Measurements from ENCODE around the gene TUBB.

TUBB gene

GRCh38 chr6:30719791-30720737 is at the start of gene TUBB:
Gene TUBB, plus strand, starts transcription at chr6:30720352. Its CDS starts 155 bp downstream, at chr6:30720507.
- DNase-seq: peak; percentile 94

- DNase-seq: no peak
Observed at GRCh38 chr6:30670760-30671527, 49.2 kb upstream of the TUBB start.

DNA sequence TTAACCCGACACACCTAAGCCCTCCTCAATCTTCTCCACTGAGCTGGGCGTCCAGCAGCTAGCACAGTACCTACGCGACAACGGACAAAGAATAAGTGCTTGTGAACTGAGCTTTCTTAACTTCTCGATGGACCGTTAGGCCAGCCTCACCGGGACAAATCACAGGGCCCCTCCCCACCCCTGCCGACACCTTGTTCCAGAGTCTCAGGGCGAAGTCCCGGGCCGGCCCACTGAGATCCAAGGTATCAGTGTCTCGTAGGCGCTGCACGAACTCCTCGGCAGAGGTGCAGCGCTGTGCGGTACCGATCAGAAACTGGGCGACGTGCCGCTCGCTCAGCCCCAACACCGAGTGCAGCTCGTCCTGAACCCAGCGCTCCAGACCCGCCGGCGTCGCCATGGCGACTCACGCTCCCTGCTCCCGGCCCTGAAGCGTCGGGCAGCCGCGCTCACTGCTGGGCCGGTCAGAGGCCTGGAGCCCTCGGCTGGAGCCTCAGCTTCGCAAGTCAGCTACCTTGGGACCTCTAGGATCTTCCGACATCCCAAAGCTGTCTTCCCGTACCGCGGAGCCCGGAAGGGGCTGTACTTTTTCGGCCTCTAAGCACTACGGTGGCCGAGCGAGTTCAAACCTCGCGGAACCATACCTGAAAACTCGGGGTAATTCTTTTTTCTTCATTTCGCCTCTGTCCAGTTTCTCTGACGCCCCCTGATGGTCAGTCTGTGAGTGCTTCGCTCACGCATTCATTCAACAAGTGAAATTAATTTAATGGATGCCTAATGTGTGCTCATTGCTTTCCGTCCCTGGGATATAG is 47.5 kb upstream of the TUBB start, which contains the start of gene DHX16:
TSS of gene DHX16 (minus strand) at position 562 of the 809 bp plus-strand sequence. CDS start at position 397, 165 bp downstream.
- DNase-seq: peak; percentile 89

- DNase-seq: no peak
Observed at GRCh38 chr6:30676660-30677285, 43.4 kb upstream of the TUBB start.

- DNase-seq: peak; percentile 95
Observed at GRCh38 chr6:30678964-30679726, 41.0 kb upstream of the TUBB start.

DNA sequence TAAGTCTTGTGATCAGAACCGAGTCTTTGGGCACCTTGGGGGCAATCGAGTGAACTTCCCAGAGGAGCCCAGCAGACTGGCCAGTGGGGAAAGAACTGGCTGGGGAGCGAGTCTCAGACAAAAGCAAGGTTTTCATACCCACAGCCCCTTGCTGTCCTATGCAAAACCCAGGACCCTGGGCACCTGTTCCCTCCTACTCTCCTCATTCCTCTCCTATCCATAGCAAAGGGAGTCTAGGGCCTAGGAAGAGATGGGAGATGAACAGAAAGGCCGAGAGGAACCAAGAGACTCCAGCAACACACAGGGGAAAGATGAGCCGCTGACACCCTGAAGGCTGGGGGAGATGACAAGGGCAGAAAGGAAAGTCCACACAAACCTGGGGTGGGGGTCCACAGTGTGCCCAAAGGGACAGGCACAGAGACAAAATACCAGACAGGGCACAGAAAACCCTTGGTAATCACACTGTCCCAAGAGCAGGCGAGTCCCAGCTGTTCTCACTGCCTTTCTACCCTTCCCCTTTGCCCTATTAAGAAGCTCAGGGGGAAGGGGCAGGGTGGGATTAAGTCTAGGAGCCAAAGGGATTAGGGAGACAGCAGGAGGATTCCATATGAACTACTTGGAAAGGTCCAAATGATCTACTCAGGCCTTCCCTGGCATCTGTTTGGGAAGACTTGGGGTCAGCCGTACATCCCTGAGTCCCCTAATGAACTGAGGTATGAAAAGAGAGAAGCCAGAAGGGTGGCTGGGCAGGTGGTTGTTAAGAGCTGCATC is 40.2 kb upstream of the TUBB start:
- DNase-seq: peak; percentile 6

GRCh38 chr6:30681766-30682142 is 38.4 kb upstream of the TUBB start:
- DNase-seq: peak; percentile 11

- DNase-seq: peak; percentile 79
Observed at GRCh38 chr6:30682143-30683117, 37.7 kb upstream of the TUBB start.

DNA sequence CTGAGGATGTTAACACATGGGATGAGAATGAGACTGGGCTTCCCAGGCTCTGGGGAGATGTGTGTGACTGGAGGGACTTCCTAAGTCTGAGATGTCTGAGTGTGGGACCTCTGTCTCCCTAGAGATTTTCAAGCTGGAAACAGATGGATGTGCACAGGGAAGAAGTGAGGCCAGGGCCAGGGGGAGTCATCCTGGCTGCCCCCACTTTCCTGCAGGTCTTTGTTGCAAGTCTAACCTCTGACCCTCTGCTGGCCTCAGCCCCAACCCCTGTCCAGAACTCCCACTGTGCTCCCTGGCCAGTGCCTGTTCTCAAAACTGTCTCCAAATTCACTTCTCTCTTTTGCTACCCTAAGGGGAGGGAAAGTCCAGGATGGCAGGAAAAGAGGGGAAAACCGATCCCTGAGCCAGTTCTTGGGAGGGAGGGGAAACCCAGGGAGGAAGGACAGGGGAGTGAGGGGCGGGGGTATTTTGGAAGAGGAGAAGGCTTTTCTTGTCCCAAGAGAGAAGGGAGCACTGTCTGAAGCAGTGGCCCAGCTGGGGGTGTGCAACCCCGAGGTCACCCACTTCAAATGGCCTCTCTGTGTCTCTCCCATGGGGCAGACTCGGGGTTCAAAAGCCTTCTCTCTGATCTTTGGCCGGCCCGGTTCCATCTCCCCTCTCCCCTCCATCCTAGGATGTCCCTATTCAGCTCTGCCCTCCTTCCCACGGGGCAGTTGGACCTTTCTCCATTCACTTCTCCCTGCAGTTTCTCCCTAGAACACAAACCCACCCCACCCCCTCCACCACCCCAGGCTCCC is 36.8 kb upstream of the TUBB start:
- DNase-seq: no peak

DNA sequence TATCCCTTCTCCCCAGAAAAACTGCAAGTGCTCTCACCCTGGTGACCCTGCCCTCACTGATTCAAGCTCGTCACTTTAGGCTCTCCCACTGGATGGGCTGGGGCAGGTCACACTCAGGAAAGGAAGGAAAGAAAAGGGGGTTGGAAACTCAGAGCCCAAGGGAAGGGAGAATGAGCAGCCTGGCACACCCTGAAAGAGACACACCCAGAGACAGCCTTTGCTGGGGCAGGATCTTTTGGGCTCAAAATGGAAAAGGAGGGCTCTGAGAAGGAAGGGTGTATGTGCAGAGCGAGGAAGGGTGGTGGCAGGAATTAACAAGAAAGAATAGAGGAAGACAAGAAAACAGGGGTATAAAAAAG is 36.2 kb upstream of the TUBB start:
- DNase-seq: no peak

- peak; percentile 62 for DNase-seq
Observed at GRCh38 chr6:30684386-30685156, 35.6 kb upstream of the TUBB start.

DNA sequence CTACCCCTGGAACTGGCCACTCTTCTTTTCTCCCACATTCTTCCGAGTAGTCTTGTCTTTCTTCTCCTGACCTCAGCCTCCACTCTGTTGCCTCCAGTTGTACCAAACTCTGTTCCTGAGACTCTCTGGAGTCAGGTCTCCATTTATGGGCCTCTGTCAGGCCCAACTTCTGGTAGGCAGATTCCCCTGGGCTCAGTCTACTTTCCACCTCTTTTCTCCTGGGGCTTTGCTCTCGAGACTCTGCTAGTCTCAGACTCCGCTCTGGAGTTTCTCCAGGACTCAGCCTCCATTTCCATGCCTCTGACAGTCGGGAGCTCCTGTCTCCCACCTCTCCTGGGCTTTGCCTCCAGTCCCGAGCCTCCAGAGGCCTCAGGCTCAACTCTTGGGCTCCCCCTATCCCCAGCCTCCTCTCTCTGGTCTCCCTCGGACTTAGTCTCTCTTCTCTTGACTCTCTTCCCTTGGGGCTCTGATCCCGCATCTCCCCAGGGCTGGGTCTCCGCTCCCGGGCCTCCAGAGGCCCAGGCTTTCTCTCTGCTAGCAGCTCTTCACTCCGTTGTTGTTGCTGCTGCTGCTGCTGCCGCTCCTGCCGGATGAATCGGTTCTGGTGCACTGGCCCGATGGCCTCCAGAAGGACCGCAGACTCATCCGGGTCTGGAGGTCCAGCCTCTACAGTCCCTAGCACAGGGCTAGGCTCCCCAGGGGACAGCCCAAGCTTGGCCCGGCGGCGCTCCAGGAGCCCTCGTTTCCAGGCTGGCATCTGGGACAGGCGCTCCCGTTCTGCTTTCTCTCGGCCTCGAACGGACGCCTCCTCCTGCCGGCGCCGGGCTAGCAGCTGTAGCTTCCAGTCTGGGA is 34.8 kb upstream of the TUBB start:
- peak; percentile 22 for DNase-seq

DNA sequence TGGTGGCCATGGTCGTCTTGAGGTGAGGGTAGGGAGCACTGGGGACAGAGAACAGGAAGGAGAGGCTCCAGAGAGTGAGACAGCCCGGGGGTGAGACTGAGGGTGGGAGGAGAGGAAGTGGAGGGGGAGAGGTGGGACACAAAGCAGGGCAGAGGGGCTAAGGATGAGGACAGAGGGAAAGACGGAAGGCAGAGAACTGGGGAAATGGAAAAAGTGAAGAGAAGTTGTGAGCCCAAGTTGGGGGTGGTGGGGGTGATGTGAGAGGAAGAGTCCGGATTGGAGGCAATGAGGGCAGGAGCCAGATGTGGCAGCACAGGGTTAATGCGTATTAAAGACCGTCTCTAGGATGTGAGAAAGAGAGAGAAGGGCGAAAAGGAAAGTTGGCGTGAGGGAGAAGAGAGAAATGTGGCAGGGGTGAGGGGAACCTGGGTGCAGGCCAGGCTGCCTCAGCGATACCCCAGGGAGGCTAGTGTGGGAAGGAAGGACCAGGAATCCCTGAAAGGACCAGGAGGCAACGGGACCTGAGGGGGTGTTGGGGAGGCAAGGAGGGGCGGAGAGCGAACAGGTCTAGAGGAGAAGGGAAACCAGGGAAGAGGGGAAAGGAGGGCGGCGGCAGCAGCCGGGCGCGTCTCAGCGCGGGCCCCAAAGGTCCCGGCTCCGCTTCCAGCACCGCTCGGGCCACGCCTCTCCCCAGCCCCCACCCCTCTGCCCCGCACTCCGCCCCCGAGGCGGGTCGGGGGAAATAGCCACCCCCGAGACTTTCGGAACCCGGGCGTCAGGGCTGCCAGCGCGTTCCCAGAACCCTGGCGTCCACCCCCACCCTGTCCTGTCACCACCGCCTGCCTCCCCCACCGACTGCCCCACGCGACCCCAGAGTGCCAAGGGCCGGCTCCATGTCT is 33.9 kb upstream of the TUBB start, which contains the start of gene PPP1R18:
TSS of gene PPP1R18 (minus strand) at position 637 of the 899 bp plus-strand sequence. CDS start at position 10, 627 bp downstream.
- DNase-seq: peak; percentile 89

DNA sequence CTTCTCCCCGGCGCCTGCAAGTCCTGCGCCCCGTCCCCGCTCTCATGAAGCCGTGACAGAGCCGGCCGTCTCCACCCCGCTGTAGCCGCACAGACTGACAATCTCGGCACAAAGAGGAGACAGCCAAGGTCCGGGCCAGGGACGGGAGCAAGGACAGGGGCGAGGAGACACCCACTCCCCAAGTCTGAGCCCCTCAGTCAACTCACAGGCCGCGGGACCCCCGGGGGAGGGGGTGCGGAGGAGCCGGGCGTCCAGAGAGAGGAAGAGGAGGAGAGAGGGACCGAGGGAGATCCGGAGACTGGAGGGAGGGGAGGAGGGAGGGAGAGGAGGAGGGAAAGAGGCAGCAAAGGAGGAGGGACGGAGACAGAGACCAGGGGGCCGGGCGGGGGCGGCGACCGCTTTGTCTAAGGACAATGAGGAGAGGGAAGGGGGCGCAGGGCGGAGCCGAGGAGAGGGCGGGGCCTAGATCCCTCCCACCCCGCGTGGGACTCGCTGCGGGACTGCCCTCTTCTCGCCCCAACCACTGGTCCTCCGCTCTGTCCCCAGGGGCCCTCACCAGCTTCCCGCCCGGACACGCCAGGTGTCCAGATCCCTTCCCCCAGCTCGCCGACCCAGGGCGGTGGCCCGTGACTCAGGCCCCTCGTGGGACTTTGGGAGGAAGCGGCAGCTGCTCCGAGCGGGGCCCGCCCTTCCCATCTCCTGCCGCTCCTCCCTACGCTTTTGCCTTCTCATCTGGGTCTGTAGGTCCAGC is 33.1 kb upstream of the TUBB start:
- DNase-seq: peak; percentile 79

All from stimulated activated CD4-positive, alpha-beta T cell treated with anti-CD3 and anti-CD28 coated beads, Interleukin-4, amount 100 ng/mL, for 1 hour (primary cell).